Fibroblast of mammary gland (primary cell): ENCODE data around the gene MAP4K5.

ENCODE experiments used
- DNase-seq: peaks from one replicate; pipeline ENCODE4 v3.0.0-alpha.2; 2010; ENCODE audit warnings: low read depth
- H3K4me3 ChIP-seq: 2 replicates; pipeline ENCODE4 v1.5.1; 2011; ENCODE audit warnings: low read depth, mild to moderate bottlenecking, low read length, moderate library complexity; ENCODE audit not compliant: control insufficient read depth
- CTCF ChIP-seq: conservative IDR thresholded peaks from 2 replicates; pipeline ENCODE4 v1.5.1; 2011; ENCODE audit warnings: low read depth, low read length, inconsistent platforms; ENCODE audit not compliant: control insufficient read depth, insufficient read depth

The MAP4K5 gene

DNA sequence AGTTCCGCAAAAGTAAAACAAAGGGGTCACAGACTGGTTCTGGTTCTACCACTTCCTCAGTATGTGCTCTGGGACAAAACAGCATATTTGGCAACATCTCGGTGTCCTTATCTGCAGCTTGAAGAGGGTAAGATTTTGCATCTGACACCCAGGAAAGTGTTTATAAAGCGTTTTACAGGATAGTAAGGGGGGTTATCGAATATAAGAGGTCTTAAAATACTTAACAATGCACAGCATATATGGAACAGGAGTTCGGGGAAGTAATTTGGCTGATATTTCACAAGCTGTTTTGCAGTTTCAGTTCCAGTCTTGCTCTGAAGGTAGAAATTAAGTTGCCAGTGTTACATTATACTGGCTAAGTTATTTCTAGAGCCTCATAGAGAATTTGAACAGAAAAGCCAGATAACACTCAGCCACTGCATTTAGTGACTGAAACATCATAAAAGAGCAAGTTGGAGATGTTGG is 904 bp upstream of the MAP4K5 start:
- no peak for TF ChIP-seq CTCF
- DNase-seq = no peak
- no peak overlapping the region for H3K4me3 ChIP-seq

GRCh38 chr14:50531595-50532501 is 521 bp downstream of the MAP4K5 start:
- TF ChIP-seq CTCF = no peak
- H3K4me3 ChIP-seq = peak overlapping the region; percentile 87
- DNase-seq = peak; percentile 33

GRCh38 chr14:50530794-50531365 is 1.5 kb downstream of the MAP4K5 start:
- H3K4me3 ChIP-seq = peak overlapping the region; percentile 87
- DNase-seq = no peak

DNA sequence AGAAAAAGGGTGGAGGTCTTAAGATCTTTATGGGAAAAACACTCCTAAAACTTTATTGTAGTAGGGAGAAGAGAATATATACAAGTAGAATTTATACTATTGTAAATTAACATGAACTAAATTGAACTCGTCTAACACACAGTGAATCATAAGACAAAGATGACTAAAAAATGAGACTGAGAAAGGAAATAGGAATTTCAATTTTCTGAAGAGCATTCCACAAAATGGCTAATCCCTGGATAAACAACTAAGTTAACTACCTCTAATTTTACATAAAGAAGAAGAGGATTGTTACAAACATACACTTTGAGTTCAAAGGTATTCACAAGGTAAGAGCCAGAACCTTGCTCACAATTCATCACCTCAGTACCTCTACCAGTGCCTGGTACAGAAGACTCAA is 2.0 kb downstream of the MAP4K5 start:
- DNase-seq = peak; percentile 64
- H3K4me3 ChIP-seq = peak overlapping the region; percentile 87
- TF ChIP-seq CTCF = no peak

More at GRCh38 chr14:50530794-50531365, 1.5 kb downstream of the MAP4K5 start:
- no peak for TF ChIP-seq CTCF

GRCh38 chr14:50529288-50530179 is 2.8 kb downstream of the MAP4K5 start:
- no peak for DNase-seq

More at GRCh38 chr14:50529288-50530179, 2.8 kb downstream of the MAP4K5 start:
- H3K4me3 ChIP-seq = peak overlapping the region; percentile 87
- no peak for TF ChIP-seq CTCF
